T47D (cell line): ENCODE measurements around the gene CYP21A2.

Source experiments
- DNase-seq, 2 experiments: peaks; one replicate each; pipeline versions ENCODE4 v3.0.0 to v3.0.0-alpha.2; 2011 to 2012; ENCODE audit warnings: low read depth in 1 of 2, low spot score in 1 of 2
- JUND ChIP-seq: IDR thresholded peaks from 2 replicates; pipeline ENCODE4 v1.6.1; 2012; ENCODE audit warnings: low read depth
- in situ Hi-C: cut with HindIII; loops from 2 replicates; pipeline ENCODE4 v1.10.0; 2016; ENCODE audit warnings: low sequenced_read_pairs, low pct_unique_long_range_greater_than_20kb

The CYP21A2 gene

GRCh38 chr6:32089082-32089828 lies 51.0 kb downstream of the CYP21A2 start:
- in situ Hi-C loops, result no loop called here
- no peak for TF ChIP-seq JUND
- no peak for DNase-seq
